Measurements from ENCODE around the gene FGD4. TPM values are rescaled to one million over a fixed set of nuclear protein-coding genes. Genes with fewer than 3 reads are reported as not detected.

The FGD4 gene
- total and polyA plus RNA-seq, 2 donors (not counting 3 experiments of a cell fraction or from before 2014, with no cell fraction given): 6.6 to 44.7 TPM

GRCh38 chr12:32360956-32361355 lies 38.4 kb upstream of the FGD4 start:
- no peak for TF ChIP-seq JUN (IDR thresholded peaks at IDR 0.05; ENCODE audit: borderline replicate concordance, insufficient read depth, insufficient read length, low read depth)
- no peak for TF ChIP-seq EZH2 (IDR thresholded peaks at IDR 0.05; ENCODE audit: borderline replicate concordance, low read depth, low read length, severe bottlenecking)
- TF ChIP-seq CTCF (IDR thresholded peaks at IDR 0.05; ENCODE audit: extremely low read depth in 1 of 2, insufficient read depth in 1 of 2, low read depth in 1 of 2, low read length in 2 of 2): no peak
- no peak for TF ChIP-seq MAX (IDR thresholded peaks at IDR 0.05; ENCODE audit: insufficient read depth, insufficient read length)
- POLR2A ChIA-PET: no interaction called here
- CTCF ChIA-PET: interaction anchor here (1.0 kb wide), 1 partner anchor 707 kb away, joined by 3 read pairs; no protein-coding TSS in a partner anchor

GRCh38 chr12:32362892-32363291 lies 36.5 kb upstream of the FGD4 start:
- Histone ChIP-seq H3K27me3 (ENCODE audit: control insufficient read depth in 2 of 2, insufficient read depth in 2 of 2, low read length in 2 of 2) (no peaks in the 10 kb centered on the region), H3K36me3 (ENCODE audit: control insufficient read depth in 2 of 2, extremely low read depth in 1 of 2, insufficient read depth in 2 of 2, low read length in 2 of 2) (no peaks in the 10 kb centered on the region), H3K4me2 (ENCODE audit: insufficient read depth, low read length) (no peak overlapping the region), H2AFZ (ENCODE audit: low read depth, low read length) (no peak overlapping the region), H3K4me1 (ENCODE audit: control insufficient read depth, extremely low read depth, insufficient read depth, low read length) (peaks cover 2% of the 10 kb centered on the region), H3K9me1 (replicated peaks; ENCODE audit: control insufficient read depth, extremely low read depth, insufficient read depth, low read length) (no peaks in the 10 kb centered on the region), H3K9me3 (replicated peaks; ENCODE audit: control insufficient read depth, insufficient read depth, low read length) (no peaks in the 10 kb centered on the region), H3K9ac (replicated peaks; ENCODE audit: extremely low read depth, insufficient read depth, low read length) (no peak overlapping the region), H3K27ac (ENCODE audit: insufficient read depth, low read depth, low read length) (no peak overlapping the region), H3K79me2 (ENCODE audit: control insufficient read depth, insufficient read depth, low read length) (no peaks in the 10 kb centered on the region), H3K4me3 (replicated peaks in 1 of 3; ENCODE audit: insufficient read depth in 1 of 3, low read depth in 1 of 3, low read length in 3 of 3) (no peak overlapping the region), H4K20me1 (replicated peaks; ENCODE audit: control insufficient read depth, extremely low read depth, insufficient read depth, low read length) (no peaks in the 10 kb centered on the region)
- no peak for TF ChIP-seq EZH2 (IDR thresholded peaks at IDR 0.05; ENCODE audit: borderline replicate concordance, low read depth, low read length, severe bottlenecking)
- no peak for FAIRE-seq
- intact Hi-C loops (cut with micrococcal nuclease): no loop called here
- no peak for DNase-seq (ENCODE audit: low read depth, low spot score)
- ChIA-PET POLR2A (no interaction called here), CTCF (interaction anchor here (6.6 kb wide), 1 partner anchor 309 kb away, joined by 95 read pairs; no protein-coding TSS in a partner anchor)
- no TSS peak for BruUV-seq (replicated peaks)
- dilution Hi-C loops (cut with MboI; ENCODE audit: extremely low pct_ligation_motif_present, low sequenced_read_pairs): no loop called here

More at GRCh38 chr12:32360956-32361355, 38.4 kb upstream of the FGD4 start:
- H3K4me1 ChIP-seq (ENCODE audit: control insufficient read depth, extremely low read depth, insufficient read depth, low read length): peaks cover 2% of the 10 kb centered on the region
- no peak overlapping the region for H3K4me2 ChIP-seq (ENCODE audit: insufficient read depth, low read length)
- H4K20me1 ChIP-seq (replicated peaks; ENCODE audit: control insufficient read depth, extremely low read depth, insufficient read depth, low read length): no peaks in the 10 kb centered on the region
- H2AFZ ChIP-seq (ENCODE audit: low read depth, low read length): no peak overlapping the region
- DNase-seq (ENCODE audit: low read depth, low spot score) (no peak), FAIRE-seq (no peak)
- dilution Hi-C loops (cut with MboI; ENCODE audit: extremely low pct_ligation_motif_present, low sequenced_read_pairs) (no loop called here), intact Hi-C loops (cut with micrococcal nuclease) (no loop called here)
- no peak overlapping the region for H3K4me3 ChIP-seq (replicated peaks in 1 of 3; ENCODE audit: insufficient read depth in 1 of 3, low read depth in 1 of 3, low read length in 3 of 3)
- no peak overlapping the region for H3K27ac ChIP-seq (ENCODE audit: insufficient read depth, low read depth, low read length)
- no TSS peak for BruUV-seq (replicated peaks)
- H3K27me3 ChIP-seq (ENCODE audit: control insufficient read depth in 2 of 2, insufficient read depth in 2 of 2, low read length in 2 of 2): no peaks in the 10 kb centered on the region
- H3K79me2 ChIP-seq (ENCODE audit: control insufficient read depth, insufficient read depth, low read length): no peaks in the 10 kb centered on the region
- no peaks in the 10 kb centered on the region for H3K9me3 ChIP-seq (replicated peaks; ENCODE audit: control insufficient read depth, insufficient read depth, low read length)
- no peaks in the 10 kb centered on the region for H3K9me1 ChIP-seq (replicated peaks; ENCODE audit: control insufficient read depth, extremely low read depth, insufficient read depth, low read length)
- no peaks in the 10 kb centered on the region for H3K36me3 ChIP-seq (ENCODE audit: control insufficient read depth in 2 of 2, extremely low read depth in 1 of 2, insufficient read depth in 2 of 2, low read length in 2 of 2)
- H3K9ac ChIP-seq (replicated peaks; ENCODE audit: extremely low read depth, insufficient read depth, low read length): no peak overlapping the region

Data from endothelial cell of umbilical vein (primary cell).